PFSK-1 (cell line): Measurements from ENCODE around the gene KIAA2012.

Source experiments
- FOXP2 ChIP-seq: optimal IDR thresholded peaks from 2 replicates; pipeline ENCODE3; 2011; ENCODE audit warnings: borderline replicate concordance, control low read depth, inconsistent platforms; ENCODE audit not compliant: insufficient read depth; ENCODE audit errors: extremely low read length, extremely low read depth
- POLR2AphosphoS5 ChIP-seq: IDR thresholded peaks from 2 replicates; pipeline ENCODE4 v1.6.1; 2012; ENCODE audit warnings: low read depth, mild to moderate bottlenecking, control low read depth, low read length, moderate library complexity
- REST ChIP-seq, 2 experiments: IDR thresholded peaks; 2 replicates each; pipeline versions ENCODE4 v1.6.1 to v1.8.0; 2011 to 2012; ENCODE audit warnings: low read depth in 2 of 2, low read length in 2 of 2, control low read depth in 1 of 2, inconsistent platforms in 1 of 2, mild to moderate bottlenecking in 1 of 2, moderate library complexity in 1 of 2; ENCODE audit not compliant: insufficient read depth in 1 of 2
- SIN3A ChIP-seq: IDR thresholded peaks from 2 replicates; pipeline ENCODE4 v1.6.1; 2012; ENCODE audit warnings: mild to moderate bottlenecking, low read length, moderate library complexity, borderline replicate concordance; ENCODE audit not compliant: insufficient read depth
- TAF1 ChIP-seq: IDR thresholded peaks from 2 replicates; pipeline ENCODE4 v1.6.1; 2012; ENCODE audit warnings: low read length, control low read depth, borderline replicate concordance; ENCODE audit not compliant: insufficient read depth

- no peak for TF ChIP-seq TAF1
- TF ChIP-seq POLR2AphosphoS5 = no peak
- TF ChIP-seq REST (IDR thresholded peaks at IDR 0.05; ENCODE audit: insufficient read depth in 1 of 2, low read depth in 2 of 2, low read length in 2 of 2) = no peak
- no peak for TF ChIP-seq FOXP2
- no peak for TF ChIP-seq SIN3A
Measured at GRCh38 chr2:202099515-202099914, 26.5 kb downstream of the KIAA2012 start.
